GM18499 (cell line): Measurements from ENCODE around the gene PHPT1.
"Not testable (repeated sequence)": the region's sequence is repeated elsewhere in the genome, so short reads cannot be mapped to it uniquely, and the experiment has no call there.

Experiments used
- ATAC-seq: cut with Tn5 transposase; IDR thresholded peaks from one replicate; pipeline ENCODE4 v1.9.1; 2021; ENCODE audit warnings: moderate number of reproducible peaks; ENCODE audit not compliant: insufficient read depth, unreplicated experiment

Gene PHPT1

DNA sequence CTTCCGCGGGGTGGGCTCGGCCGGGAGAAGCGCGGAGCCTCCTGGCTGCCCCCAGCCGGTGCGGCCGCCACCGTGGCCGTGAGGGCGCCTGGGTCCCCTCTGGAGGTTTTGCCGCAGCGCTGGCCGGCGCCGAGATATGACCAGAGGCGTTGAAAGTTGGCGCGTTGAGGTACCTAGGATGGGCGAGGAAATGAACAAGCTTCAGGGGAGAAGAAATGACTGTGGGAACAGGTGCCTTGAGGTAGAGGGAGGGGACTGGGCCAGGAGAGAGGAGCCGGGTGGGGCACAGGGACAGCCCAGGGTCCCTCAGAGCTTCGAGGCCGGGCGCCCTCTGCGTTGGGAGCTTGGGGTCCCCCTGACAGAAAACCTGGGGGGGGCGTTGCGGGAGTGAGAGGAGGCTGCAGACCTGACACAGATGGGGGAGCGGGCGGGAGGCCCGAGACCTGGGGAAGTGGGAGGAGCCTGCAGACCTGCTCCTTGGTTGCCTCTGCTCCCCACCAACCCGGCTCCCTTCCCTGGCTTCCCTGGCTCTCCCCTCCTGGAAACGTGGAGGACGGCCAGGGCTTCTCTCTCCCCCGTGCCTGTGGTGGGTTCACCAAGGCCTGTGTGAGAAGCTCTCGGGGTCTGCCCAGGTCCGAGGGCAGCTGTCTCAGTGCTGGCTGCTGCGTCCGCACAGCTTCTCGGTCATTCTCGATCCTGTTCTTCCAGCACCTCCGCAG is 27.2 kb upstream of the PHPT1 start:
- no peak for ATAC-seq

DNA sequence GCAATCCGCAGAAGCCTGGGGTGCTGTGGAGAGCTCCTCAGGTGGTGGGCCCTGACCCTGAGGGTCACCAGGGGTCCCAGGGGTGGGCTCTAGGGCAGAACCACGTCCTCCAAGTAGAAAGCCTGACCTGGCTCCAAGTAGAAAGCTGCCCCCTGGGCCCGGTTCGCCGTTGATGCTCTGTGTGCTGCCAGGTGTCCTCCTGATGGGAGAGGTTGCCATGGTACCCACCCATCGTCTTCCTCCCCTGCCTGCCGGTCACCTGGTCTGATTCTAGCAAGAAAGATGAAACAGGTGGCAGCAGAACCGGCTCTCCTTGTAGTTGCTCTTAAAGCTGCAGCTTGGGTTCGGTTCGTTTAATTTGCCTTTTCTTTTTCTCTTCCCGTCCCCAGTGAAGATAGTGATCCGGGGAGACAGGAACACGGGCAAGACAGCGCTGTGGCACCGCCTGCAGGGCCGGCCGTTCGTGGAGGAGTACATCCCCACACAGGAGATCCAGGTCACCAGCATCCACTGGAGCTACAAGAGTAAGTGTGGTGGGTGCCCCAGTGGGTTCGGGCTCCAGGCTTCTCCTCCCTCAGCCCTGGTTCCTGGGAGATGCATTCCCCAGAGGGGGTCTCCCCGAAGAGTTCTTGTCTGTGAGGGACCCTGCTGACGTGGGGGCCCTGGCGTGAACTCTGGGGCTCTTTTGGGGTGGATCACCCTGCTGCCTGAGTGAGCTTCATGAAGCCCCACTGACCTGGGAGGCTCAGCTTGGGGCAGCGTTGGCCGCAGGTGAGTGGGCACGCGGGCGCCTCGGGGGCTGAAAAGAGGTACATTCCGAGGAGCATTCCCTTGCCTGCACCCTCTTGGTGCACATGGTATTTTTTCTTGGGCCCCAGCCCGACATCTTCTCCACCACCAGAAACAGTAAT is 25.8 kb upstream of the PHPT1 start:
- ATAC-seq = no peak

DNA sequence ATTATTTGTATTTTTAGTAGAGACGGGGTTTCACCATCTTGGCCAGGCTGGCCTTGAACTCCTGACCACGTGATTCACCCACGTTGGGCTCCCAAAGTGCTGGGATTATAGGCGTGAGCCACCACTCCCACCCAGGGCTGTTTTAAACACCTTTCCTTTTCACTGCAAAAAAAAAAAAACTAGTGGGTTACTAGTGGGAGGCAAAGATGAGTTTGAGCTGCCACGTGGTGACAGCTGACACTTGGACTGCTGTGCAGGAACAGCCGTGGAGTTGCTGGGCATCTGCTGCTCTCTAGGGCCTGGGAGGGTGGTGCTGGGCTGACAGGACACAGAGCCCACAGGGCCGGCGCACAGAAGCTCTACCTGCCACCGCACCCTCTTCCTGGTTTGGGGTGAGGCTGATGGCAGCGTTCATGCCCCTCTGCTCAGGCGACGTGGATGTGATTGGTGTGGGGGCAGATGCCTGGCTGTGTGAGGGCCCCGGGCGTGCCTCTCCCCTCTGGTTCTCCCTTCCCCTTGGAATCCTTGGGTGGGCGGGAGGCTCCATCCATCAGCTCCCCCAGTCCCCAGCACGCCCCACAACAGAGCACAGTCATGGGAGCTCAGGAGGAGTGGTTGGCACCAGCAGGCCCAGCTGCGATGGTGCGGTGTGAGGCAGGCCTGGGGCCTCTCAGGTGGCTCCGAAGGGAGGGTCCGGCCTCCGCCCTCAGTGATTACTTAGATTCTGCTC is 24.5 kb upstream of the PHPT1 start:
- no peak for ATAC-seq

DNA sequence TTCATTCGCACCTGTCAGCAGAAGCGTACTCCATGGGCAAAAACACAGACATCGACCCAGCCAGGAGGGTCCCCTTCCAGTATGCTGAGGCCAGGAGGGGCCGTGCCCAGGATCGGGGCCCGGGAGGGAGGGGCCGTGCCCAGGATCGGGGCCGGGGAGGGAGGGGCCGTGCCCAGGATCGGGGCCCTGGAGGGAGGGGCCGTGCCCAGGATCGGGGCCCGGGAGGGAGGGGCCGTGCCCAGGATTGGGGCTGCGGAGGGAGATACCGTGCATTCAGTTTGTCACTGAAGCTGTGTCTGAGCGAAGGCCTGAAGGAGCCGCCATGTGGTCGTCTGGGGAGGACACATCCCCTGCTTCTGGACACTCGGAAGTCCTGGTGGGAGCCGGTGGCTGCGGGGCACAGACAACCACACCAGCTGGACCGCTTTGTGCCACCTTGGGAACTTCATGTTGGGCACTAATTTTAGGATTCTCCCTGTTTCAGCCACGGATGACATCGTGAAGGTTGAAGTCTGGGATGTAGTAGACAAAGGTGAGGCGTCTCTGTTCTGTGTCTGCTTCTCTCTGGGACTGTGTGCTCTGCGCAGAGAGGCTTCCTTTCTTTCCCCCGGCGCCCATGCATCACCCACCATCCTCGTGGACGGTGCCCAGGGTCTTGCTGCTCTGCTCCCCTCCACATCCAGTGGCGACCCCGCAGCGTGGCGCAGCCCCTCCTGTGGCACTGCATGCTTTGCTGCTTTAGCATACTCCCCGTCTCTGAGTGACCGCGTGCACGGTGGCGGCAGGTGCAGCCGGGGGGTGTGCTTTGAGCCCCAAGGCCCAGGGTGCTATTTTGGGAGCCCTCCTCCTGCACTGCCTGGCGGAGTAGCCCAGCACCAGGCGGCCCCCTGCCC is 23.7 kb upstream of the PHPT1 start:
- ATAC-seq = no peak

DNA sequence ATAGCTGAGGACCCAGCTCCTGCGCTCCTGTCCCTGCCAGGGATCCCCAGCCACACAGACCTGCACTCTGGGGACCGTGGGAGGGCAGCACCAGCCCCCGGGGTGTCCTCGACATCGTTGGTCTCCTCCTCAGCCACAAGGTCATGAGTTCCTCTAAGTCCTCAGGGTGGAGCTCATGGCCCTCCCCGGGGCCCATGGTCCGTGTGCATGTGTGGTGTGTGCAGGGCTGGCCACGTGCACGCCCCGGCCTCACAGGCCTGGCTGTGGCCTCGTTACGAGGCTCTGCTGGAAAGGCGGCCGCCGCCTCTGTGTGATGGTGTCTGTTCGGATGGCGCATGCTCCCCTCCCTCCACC is 23.0 kb upstream of the PHPT1 start:
- no peak for ATAC-seq

DNA sequence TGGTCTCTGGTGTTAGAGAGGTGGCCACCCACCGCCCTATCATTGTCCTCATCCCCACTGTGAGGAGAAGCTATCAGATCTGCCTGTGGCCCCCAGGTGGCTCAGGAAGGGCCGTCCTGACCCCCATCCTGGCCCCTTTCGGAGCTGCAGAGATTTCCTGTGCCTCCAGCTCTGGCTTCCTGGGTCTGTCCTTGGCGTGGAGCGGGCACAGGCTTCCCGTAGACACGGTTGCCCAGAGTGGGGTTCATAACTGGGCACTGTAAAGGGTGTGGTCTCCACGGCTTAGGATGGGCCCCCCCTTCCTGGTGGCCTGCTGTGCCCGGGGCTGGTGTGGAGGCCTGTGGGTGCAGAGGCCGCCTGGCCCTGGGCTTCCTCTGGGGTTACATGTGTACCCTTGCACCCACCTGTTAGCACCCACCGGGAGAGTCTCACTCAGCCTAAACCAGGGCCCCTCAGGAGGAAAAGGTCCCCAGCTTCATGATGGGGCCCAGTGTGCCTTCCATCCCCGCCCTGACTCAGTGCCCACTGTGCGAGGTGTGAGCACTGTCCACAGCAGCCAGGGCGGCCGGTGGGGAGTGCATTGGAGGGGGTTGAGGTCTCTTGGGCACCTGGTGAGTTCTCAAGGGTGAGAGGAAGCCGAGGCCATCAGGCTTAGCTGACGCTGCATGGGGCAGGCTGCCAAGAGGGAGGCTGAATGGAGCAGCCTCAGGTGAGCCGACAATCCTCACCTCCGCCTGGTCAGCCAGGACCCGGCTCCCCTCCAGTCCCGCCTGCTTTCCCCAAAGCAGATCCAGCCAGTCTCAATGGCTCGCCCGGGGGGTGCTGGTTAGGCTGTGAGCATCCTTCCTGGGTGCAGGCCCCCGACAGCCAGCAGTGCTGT is 22.3 kb upstream of the PHPT1 start:
- no peak for ATAC-seq

DNA sequence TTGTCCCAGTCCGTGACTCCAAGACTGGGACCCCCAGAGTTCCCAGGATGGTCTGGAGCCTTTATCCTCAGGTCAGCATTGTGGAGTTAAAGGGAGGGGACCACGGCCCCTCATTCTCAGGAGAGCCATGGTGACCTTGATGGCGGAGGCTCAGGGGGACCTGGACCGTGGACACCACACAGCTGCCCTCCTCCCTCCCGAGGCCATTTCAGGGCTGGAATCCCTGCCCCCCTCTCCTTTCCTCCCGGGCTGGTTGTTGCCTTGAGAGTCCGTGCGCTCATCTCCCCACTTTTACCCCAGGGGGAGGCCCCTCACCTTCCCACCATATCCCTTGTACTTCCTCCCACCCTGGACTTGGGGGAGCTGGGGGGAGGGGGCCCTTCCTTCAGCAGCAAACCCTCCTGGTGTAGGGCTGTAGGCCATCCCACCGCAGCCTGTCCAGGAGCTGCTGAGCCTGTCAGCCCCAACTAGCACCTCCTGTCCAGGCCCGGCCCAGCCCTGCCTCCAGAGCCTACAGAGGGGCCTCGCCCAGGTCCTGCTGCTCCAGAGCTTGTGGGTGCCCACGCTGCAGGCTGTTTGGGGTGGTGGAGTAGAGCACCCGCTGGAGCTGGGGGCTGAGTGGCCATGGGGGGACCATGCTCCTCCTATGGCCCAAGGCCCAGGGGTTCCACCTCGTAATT is 21.3 kb upstream of the PHPT1 start:
- no peak for ATAC-seq

DNA sequence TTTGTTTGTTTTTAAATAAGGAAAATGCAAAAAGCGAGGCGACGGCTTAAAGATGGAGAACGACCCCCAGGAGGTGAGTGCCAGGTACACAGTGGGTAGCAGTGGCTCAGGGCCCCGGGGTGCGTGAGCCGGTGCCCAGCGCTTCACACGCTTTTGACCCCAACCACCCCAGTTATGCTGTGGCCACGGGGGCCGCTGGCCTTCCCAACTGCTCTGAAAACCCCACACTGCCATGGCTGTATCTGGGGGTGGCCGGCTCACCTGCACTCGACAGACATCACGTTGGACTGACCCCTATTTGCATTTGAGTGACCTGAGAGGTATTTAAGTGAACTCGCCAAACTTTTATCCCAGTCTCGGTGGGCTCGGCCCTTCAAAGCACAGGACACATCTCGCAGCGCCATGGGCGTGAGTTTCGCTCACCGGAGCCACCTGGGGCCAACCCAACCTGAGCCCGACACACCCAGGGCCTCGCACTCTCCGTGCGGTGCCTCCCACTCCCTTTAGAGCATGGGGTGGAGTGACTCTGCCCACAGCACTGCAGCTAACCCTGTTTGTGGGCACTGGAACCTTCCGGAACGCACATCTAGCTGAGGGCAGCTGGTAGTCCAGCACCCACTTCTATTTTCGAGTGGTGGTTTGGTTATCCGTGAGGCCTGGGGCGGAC is 20.6 kb upstream of the PHPT1 start:
- ATAC-seq = no peak

DNA sequence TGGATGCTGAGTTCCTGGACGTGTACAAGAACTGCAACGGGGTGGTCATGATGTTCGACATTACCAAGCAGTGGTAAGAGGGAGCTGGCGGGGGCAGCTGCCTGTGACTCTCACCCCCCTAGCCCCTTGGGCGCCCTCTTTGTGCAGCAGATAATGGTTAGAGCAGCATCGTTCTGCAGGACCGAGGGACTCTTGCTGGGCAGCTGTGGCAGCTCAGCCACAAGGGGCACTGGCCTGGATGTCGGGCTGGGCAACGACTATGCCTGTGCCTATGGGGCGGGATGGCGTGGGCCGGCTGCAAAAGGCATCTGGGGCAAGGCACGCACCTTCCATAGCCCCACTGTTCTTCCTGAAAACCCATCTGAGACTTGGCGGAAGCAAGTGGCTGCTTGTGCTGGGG is 19.8 kb upstream of the PHPT1 start:
- ATAC-seq = no peak

DNA sequence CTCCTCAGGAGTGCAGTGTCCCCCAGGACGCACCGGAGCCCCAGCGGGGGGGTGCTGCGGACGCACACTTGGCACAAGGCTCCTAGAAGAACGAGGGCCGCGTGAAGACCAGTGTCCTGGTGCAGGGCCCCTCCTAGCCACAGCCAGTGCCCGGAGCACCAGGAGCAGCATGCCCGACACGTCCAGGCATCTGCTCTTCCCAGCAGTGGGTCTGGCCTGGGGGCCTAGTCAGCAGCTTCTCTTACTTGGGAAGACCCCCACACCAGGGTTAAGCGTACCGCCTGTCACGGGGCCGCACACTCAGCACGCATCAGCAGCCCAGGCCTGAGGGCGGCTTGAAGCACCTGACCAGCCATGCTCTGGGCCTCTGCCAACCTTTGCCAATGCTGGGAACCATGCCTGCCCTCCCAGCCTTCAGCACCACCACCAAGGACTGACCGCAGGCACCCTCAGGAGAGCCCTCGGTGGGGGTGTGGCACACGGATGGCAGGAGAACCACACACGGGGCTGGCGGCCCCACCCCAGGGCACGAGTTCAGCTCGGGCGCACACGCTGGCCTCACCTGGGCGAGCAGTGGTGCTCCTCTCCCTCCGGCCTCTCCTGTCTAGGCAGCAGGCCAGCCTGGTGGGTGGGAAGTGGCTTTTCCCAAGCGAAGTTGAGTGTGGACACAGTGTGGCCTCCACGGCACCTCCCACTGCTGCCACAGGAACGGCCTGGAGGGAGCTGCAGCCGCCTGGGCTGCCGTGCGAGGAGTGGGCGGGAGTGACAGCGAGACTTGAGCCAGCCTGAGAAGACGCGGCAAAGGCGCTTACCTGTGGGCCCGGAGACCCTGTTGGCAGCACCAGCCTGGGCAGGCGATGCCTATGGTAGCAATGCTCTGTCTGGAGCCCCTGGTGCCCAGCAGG is 19.0 kb upstream of the PHPT1 start:
- ATAC-seq = no peak

DNA sequence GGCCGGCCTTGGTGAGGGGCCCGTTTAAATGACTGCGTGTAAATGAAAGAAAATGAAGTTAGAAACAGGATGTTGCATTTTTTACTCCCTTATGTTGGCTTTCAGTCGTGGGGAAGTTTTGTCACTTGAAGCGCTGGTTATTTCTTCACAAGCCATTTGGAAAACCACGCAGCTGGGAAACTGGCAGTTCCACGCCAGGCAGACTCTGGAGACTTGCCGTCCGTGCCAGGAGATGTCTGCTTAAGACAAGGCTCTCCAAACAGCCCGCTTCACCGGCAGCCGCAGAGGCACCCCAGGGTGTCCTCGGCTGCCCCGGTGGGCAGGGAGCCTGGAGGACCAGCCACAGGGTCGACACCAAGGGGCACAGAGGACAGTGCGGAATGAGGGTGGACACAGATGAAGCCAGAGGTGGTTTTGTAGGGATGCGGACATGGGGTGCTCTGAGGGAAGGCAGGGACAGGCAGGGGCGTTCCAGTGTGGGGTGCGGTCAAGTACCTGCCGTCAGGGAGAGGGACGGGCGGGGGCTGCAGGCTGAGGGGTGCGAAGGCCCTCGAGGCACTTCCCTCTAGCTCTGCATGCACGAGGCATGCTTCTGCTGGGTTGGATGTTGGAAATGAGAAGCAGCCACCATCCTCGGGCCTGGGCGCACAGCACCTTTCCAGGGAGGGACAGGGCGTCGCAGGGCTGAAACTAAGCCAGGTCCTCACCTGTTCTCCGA is 18.0 kb upstream of the PHPT1 start:
- no peak for ATAC-seq

DNA sequence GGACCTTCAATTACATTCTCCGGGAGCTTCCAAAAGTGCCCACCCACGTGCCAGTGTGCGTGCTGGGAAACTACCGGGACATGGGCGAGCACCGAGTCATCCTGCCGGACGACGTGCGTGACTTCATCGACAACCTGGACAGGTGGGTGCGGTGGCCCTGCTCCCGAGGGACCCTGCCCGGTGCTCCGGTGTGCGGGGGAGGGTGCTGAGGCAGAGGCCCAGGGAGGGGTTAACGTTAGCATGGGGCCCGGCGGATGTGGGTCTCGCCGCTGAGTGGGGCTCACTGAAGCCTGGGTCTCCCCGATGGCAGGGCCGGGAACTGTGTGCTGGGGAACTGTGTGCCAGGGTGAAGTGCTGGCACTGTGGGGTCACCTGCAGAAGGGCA is 17.5 kb upstream of the PHPT1 start:
- ATAC-seq = no peak

DNA sequence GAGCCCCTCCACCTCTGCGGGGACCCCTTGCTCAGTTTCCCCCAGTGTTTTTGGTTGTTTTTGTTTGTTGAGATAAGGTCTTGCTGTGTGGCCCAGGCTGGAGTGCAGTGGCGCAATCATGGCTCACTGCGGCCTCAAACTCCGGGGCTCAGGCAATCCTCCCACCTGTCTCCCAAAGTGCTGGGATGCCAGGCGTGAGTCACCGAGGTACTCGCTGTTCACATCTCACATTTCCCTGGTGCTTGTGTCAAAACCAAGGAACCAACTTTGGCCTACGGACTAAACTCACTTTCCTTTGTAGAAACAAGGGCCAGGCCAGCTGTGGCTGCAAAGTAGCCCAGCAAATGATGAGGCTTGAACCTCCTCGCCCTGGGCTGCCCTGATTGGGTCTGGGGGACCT is 16.6 kb upstream of the PHPT1 start:
- no peak for ATAC-seq

DNA sequence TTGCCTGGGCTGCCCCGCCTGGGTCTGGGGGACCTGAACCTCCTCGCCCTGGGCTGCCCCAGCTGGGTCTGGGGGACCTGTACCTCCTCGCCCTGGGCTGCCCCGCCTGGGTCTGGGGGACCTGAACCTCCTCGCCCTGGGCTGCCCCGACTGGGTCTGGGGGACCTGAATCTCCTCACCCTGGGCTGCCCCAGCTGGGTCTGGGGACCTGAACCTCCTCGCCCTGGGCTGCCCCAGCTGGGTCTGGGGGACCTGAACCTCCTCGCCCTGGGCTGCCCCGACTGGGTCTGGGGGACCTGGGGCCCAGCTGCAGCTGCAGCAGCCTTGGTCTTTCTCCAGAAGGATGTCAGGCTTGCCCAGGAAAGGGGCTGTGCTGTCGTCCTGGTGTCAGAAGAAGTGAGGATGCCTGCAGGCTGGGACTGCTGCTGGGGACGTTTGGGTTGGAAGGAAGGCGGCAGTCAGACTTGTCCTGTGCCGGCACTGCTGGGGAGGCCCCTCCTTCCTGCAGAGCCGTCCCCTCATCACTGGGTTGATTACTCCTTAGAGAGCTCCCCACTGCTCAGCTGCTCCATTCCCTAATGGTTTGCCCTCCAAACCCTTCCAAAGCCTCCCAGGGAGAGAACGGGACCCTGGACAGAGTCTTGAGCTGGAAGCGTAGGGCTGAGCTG is 15.7 kb upstream of the PHPT1 start:
- ATAC-seq = not testable (repeated sequence)

DNA sequence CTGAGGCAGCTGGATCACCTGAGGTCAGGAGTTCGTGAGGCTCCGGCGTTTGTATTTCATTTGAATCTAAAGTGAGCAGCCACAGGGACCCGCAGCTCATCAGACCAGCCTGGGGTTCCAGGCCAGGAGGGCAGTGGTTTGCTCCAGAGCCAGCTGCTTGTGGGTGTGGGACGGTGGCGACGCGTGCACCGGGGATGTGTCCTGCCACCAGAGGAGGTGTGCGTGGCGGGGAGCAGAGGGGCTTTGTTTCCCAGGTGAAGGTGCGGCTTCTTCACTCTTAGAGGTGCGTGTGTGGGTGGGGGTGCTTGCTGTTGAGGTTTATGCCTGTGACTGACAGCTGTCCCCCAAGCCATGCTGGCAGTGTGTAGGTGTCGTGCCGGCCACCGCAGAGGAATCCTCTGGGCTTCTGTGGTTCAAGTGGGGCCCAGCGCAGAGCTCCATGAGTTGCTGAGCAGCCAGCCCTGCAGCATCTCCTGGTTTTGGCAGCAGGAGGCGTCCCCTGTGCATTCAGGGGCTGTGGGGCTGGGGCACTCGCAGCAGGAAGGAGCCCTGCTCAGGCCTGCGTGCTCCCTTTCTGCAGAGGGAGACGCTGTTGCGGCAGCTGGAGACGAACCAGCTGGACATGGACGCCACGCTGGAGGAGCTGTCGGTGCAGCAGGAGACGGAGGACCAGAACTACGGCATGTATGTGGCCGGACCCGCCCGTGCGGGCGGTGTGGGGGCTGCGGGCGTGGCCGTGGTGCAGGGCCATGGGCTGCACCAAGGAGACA is 13.9 kb upstream of the PHPT1 start:
- ATAC-seq = no peak
